GM18498 (cell line): ENCODE measurements around the gene SLC41A2.
"Not testable (repeated sequence)": the region's sequence is repeated elsewhere in the genome, so short reads cannot be mapped to it uniquely, and the experiment has no call there.

Experiments
- ATAC-seq: cut with Tn5 transposase; IDR thresholded peaks from one replicate; pipeline ENCODE4 v1.9.1; 2021; ENCODE audit warnings: mild to moderate bottlenecking, moderate library complexity; ENCODE audit not compliant: unreplicated experiment

SLC41A2 gene, protein sequence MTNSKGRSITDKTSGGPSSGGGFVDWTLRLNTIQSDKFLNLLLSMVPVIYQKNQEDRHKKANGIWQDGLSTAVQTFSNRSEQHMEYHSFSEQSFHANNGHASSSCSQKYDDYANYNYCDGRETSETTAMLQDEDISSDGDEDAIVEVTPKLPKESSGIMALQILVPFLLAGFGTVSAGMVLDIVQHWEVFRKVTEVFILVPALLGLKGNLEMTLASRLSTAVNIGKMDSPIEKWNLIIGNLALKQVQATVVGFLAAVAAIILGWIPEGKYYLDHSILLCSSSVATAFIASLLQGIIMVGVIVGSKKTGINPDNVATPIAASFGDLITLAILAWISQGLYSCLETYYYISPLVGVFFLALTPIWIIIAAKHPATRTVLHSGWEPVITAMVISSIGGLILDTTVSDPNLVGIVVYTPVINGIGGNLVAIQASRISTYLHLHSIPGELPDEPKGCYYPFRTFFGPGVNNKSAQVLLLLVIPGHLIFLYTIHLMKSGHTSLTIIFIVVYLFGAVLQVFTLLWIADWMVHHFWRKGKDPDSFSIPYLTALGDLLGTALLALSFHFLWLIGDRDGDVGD

DNA sequence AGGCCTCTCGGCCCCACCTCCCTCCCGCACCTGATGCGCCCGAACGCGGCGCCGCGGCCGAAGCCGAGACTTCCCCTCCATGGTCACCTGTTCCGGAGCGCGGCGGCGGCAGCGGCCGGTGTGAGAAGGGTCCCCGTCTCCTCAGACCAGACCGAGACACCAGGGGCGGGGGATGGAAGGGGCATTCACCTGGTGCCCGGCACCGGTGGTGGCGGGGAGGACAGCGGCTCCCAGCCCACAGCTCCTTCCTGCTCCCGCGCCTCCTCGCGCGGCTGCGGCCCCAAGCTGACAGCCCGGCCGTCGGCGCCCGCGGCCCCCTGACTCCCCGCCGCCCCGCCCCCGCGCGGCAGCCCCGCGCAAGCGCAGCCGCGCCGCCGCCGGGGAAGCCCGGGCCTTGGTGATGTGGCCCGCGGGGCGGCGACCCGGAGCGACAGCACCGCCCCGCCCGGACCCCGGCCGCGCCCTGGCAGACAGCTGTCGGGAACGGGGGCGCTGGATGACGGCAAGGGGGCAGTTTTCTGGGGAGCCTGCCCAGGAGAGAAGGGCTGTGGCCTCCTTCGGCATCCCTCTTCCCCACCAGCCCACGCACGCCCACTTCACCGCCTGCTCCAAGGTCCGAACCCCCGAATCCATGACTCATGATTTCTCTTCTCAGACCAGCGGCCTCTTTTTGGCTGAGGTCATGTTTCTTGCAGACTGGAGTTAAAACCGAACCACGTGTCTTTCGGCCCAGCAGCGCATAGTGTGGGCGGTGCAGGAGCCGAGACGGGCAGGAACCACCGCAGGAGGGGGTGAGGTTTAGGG is at the start of gene SLC41A2:
Gene SLC41A2 (minus strand): TSS at position 290 of the 804 bp plus-strand sequence. CDS start 29,763 bp downstream, outside the sequence.
- ATAC-seq: peak; percentile 82

DNA sequence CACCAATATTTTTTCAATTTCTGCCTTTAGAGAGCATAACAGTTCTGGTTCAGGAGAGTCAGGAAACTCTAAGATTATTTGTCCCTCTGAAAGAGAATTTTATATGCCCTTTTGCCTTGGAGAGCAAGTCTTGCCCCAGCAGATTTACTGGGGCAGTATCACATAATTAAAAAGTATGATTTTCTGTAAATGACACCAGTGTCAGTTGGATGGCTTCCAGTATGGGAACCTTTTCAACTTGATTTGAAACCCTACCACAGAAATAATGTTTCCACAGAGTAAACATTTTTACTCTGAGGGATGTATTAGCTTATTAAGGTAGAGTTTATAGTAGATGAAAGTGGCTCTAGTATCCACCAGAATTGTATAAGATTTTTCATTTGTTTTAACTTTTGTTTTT is 43.4 kb upstream of the SLC41A2 start:
- no peak for ATAC-seq

DNA sequence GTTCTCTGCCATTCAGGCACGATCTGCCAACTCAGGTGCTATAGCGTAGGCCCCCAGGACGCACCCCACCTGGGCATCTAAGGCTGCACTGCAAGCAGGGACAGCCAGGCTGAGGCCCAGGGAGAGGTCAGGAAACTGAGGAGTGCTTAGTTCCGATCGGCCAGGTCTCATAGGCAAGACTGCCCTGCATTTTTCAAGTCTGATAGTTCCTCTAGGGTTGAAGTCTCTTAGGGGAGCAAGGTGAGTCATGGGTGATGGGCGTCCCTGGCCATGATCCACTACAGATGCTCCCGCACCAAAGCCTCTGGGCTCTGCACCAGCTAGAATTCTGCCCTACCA is 41.2 kb upstream of the SLC41A2 start:
- no peak for ATAC-seq

DNA sequence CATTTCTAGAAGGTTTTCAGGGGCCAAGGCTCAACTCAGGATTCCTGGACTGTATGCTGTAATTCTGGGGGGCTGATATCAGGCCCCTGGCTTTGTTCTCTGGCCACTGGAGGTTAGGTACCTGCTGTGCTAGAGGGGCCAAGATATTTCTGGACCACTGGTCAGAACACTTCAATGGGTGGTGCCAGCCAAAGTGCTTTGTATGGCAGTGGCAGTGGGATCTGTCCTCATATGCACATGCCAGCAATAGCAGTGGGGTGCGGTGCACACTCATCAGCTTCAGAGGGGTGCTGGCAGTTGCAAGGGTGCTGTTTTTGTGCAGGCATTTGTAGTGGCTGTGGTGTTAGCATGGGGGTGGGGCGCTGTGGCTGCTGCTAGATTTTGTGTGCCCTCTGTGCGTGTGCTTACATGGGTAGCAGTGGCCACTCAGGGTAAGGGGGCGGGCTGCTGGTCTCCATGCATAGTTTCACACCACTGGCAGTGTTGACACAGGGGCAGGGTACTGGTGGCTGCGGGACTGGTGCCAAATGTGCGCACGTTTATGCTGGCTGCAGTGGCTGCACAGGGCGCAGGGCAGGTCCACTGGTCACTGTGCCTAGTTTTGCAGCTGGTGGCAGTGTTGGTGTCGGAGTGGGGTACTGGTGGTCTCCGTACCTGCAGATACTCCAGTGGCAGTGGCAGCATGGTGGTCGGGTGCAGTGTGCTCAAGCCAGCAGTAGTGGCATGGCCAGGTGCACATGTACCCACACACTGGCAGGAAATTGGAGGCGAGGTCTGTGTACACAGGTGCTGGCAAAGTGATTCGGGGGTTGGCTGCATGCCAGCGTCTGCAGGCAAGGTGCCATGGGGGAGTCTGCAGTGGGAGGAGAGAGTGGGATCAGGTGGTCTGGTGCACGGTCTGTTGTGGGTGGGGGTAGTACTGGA is 40.6 kb upstream of the SLC41A2 start:
- ATAC-seq: no peak

DNA sequence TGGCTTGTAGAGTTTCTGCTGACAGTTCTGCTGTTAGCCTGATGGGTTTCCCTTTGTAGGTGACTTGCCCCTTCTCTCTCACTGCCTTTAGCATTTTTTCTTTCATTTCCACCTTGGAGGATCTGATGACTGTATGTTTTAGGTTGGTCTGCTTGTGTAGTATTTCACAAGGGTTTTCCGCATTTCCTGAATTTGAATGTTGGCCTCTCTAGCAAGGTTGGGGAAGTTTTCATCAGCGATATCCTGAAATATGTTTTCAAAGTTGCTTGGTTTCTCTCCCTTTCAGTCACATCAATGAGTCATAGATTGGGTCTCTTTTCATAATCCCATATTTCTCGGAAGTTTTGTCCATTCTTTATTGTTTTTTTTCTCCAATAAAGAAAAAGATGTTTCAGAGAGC is 39.5 kb upstream of the SLC41A2 start:
- no peak for ATAC-seq

DNA sequence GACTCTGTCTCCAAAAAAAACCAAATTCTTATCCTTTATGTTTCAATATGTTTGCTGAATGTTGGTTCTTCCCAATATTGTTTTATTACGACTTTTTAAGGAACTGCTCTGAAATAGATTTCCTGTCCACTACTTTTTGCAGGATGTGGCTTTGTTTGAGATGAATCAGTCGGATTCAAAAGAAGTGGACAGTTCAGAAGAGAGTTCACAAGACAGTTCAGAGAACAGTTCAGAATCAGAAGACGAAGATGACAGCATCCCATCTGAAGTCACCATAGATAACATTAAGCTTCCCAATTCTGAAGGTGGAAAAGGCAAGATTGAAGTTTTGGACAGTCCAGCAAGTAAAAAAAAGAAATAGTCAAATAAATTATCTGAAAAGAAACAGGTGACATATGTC is 36.2 kb upstream of the SLC41A2 start:
- ATAC-seq: no peak

DNA sequence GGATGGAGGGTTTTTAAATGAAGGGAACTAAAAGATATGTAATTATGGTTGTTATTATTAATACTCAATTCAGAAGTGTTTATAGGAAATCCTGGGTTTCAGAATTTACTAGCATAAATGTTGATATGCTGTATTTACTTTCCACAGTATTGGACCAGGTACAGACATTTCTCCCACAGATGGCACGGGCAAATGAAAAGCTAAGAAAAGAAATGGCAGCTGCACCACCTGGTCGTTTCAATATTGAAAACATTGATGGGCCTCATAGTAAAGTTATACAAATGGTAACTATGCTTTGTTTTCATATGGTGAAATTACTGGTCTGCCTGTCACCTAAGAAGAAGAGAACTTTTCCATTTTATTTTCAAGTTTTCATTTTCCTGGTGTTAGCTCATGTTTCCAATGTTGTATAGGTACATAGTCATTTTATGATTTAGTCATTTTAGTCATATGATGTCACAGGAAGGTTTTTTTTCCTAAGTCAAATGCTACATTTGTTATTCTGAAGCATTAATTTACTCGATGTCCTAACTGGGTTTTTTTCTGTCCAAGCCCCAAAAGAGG is 33.6 kb upstream of the SLC41A2 start:
- no peak for ATAC-seq

DNA sequence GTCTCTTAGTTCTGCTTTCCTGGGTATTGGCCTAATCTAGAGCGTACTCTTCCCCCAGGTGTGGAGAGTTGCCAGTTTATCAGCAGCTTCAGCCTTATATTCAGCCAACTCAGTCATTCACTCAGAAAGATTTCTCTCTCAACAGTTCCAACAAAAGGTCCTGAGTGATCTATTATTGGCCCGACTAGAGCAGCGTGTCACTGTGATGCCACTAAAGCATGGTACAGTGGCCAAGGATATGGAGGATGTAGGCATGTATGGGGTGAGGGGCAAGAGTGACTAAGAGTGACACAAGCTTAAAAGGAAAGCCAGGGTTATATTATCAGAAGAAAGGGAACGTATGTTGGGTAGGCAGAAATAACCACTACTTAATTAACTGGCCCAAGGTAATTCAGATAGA is 32.9 kb upstream of the SLC41A2 start:
- no peak for ATAC-seq

DNA sequence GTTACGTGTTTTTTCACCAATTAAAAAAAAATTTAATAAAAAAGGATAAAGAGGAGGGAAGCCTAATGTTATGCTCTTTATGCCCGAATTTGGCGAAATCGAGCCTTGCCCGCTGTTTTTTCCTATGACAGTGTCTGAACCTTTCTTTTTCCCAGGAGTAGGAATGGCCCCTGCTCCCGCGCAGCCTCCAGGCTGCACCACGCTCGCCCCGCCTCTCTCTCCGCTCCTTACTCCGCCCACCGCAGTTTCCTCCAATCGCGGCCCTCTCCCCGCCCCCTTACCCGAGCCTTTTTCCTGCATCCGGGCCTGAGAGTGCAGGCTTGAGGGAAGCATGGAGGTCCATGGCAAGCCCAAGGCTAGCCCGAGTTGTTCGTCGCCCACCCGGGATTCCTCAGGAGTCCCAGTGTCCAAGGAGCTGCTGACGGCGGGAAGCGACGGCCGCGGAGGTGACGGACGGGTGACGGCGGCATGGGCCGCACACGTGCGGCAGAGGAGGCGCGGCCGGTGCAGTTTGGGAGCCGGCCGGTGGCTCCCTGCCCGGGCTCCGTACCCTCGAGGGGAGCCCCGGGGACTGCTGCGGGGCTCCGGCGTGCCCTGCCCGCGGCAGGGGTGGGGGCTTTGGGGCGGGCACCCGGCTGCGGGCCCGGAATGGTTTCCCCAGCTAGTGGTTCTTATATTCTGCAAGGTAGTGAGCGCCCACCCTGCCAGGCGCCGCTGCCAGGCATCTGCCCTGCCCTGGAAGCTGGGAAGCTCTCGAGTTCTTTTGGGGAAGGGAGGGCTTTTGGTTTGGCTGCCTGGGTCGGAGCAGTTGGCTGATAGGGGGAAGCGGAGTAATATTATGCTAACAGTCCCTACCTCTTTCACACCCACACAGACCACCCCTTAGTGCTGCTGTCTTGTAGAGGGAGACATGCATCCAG is 28.2 kb upstream of the SLC41A2 start, which contains the start of gene NOPCHAP1:
Gene NOPCHAP1 (plus strand): TSS at position 295 of the 920 bp plus-strand sequence. CDS start 37 bp downstream, at position 332.
- peak; percentile 97 for ATAC-seq

DNA sequence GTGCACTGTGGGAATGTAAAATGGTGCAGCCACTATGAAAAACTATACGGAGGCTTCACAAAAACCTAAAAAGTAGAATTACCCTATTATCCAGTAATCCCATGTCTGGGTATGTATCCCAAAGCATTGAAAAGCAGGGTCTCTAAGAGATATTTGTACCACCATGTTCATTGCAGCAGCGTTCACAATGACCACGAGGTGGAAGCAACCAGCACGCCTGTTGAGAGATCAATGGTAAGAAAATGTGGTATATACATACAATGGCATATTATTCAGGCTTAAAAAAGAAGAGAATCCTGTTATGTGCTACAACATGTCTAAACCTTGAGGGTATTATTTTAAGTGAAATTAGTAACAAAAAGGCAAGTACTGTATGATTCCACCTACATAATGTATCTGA is 27.1 kb upstream of the SLC41A2 start:
- no peak for ATAC-seq

DNA sequence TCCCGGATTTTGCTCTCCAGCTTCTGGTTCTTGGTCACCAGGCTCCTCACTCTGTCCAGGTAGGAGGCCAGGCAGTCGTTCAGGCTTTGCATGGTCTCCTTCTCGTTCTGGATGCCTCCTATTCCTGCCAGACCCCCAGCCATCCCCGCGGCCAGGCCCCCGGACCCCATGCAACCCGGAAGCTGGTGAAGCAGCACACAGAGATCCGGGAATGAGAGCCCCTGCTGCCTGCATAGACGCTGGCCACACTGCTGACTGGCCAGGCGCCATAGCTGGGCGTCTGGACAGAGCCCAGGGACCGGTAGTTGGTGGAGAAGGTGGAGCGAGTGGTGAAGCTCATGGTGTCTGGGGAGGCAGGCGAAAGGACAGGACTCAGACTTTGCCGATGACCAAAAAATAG is 19.6 kb upstream of the SLC41A2 start:
- ATAC-seq: not testable (repeated sequence)

DNA sequence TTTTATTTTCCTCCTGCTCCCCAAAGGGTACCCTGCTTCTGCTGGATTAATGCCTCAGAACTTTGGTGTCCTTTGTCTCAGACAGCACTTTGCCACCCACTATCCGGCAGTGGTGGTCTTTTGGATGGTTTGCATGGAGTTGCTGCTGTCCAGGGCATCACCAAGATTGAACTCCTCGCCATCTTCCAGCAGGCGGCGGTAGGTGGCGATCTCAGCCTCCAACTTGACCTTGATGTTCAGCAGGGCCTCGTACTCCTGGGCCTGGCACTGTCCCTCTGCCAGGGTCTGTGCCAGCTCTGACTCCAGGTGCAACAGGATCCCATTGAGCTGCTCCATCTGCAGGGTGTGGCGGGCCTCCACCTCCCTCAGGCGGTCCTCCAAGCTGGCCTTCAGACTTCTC is 18.6 kb upstream of the SLC41A2 start:
- no peak for ATAC-seq

DNA sequence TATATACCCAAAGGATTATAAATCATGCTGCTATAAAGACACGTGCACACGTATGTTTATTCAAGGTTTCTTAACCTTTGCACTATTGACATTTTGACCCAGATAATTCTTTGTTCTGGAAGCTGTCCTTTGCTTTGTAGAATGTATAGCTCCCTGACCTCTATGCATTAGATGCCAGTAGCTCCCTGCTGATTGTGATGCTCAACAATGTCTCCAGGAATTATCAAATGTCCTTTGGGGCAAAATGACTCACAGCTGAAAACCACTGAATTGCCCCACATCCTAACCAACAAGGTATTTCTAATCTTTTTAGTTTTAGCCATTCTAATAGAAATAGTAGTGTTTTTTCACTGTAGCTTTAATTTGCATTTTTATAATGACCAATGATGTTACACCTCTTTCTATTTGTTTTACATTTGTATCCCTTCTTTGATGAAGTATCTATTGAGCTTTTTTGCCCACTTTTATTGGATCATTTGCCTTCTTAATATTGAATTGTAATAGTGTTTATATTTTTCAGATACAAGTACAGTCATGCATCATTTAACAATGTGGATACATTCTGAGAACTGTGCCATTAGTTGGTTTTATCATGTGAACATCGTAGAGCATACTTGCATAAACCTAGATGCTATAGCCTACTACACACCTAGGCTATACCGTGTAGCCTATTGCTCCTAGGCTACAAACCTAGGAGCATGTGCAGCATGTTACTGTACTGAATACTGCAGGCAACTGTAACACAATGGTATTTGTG is 17.7 kb upstream of the SLC41A2 start:
- ATAC-seq: no peak

DNA sequence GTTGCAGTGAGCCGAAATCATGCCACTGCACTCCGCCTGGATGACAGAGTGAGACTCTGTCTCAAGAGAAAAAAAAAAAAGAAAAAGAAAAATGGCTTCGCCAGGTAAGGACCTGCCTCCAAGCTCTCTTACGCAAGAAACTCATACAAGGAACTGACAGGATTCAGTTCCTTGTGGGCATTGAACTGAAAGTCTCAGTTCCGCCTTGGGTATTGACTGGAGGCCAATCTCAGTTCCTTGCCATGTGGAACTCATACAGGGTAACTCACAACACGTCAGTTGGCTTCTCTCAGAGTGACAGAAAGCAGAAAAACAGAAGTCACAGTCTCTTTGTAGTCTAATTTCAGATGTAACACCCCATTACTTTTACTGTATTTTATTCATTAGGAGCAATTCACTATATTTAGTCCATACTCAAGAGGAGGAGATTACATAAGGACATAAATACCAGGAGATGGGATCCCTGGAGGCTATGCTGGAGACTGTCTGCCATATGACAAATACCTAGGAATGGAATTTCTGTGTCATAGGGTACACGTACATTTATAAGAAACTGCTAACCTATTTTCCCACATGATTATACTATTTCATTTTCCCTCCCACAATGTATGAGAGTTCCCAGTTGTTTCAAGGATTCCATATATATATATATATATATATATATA is 16.7 kb upstream of the SLC41A2 start:
- ATAC-seq: peak; percentile 99

DNA sequence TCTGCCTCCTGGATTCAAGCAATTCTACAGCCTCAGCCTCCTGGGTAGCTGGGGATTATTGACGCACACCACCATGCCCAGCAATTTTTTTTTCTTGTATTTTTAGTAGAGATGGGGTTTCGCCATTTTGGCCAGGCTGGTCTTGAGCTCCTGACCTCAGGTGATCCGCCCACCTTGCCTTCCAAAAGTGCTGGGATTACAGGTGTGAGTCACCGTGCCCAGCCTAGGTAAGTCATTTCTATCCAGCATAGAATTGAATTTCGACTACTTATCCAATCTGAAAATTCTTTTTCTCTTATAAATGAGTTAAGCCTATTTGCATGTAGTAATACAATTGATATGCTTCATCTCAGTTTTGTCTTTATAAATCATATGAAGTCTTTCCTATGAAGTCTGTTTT is 15.2 kb upstream of the SLC41A2 start:
- ATAC-seq: no peak

DNA sequence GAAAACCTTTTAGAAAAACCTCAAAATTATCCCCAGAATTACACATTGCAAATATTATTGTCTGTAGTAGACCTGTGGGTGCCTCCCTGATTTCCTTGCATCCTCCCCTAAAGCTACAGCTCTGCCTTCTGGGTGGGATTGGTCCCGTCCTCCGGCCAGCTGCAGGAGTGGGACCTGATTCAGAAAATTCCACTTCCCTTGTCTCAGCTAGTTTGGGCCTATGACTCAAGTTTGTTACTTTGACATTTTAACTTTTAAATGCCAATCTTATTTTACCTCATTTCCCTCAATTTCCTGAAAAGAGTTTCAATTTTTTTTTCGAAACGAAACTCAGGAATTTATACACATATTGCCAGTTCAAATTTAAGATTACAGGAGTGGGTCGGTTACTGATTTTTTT is 13.2 kb upstream of the SLC41A2 start:
- no peak for ATAC-seq

DNA sequence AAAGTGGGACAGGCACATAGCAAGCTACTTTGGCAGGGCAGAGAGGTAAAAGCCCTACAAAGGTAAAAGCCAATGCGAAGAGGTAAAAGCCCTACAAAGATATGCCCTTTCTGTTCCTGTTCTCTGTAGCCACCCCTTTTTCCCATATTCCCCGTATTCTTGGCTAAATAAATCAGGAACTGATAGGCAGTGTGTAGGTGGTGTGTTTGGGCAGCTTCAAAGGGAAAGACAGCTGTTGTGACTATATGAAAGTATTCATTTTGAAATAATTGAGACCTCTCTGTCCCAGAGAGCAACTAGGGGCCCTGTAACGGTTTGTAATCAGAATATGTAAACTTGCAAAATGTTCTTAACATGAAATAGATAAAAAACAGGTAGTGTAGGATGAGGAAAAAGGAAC is 11.3 kb upstream of the SLC41A2 start:
- no peak for ATAC-seq

DNA sequence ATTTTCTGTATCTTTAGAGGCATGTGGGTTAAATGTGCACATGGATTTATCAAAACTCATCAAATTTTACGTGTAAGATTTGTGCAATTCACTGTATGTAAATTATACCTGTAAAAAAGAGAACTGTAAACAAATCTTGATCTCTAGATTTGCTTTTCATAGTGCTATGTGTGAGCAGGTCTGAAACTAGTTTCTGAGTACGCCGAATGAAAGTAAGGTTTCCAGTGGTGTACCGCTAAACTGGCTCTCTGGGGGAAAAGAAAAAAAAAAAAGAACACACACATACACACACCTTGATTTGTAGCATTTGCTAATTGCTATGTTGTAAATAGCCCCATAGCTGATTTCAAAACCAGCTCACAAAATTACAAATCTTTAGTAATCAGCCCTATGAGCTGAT is 8.6 kb upstream of the SLC41A2 start:
- ATAC-seq: peak; percentile 90
